Measurements from ENCODE around the gene C2orf49.

The C2orf49 gene

DNA sequence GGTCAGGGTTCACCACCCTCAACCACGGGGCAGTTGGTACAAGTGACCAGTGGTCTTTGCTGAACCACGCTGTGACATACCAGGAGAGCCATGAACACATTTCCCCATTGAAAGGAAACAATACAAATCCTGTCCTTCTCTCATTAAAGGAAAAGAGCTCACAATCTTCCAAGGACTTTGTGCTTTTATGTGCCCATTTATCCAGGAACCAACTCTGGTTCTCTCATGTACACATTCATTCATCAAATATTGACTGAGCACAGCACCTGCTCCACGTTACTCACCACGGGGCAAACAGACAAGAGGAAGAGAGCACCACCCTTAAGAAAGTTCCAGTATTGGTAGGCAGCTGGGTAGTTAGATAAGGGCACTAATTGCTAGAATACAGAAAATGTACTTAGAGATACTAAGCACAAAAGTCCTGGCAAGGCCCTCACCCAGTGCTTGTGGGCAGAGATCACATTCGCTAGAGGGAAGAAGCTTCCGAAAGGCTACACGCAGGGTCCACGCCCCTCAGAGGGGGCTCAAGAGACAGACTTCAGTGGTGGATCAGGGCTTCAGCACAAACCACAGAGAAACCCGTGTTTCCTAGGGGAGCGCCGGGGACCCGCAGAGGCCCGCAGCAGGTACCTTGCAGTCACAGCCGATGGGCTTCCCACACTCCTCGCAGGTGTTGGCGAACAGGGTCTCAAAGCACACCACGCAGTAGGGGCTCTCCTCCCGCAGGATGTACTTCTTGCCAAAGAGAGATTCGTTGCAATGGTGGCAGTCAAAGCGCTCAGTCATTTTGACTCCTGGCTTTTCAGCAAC lies 48.6 kb downstream of the C2orf49 start:
- DNase-seq = no peak

- DNase-seq = no peak
Observed at GRCh38 chr2:105387225-105387624, 49.9 kb downstream of the C2orf49 start.

- no peak for DNase-seq
Observed at GRCh38 chr2:105388971-105389381, 51.6 kb downstream of the C2orf49 start.

DNA sequence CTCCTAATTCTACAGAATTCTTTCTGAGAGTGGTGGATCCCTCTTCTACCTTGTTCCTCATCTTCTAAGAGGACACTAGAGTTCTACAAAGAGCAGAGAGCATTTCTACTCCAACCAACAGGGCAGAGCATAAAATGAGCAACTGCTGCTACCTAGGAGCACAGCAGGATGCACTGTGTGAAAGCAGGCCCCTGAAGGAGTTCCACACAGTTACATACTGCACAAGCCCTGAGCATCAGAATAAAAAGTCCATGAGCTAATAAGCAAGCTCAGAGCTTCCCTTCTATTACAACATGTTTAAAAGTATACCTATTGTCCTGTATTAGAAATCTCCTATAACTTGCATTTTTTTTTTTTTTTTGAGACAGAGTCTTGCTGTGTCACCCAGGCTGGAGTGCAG lies 53.1 kb downstream of the C2orf49 start:
- no peak for DNase-seq

GRCh38 chr2:105391058-105391627 lies 53.8 kb downstream of the C2orf49 start:
- no peak for DNase-seq

DNA sequence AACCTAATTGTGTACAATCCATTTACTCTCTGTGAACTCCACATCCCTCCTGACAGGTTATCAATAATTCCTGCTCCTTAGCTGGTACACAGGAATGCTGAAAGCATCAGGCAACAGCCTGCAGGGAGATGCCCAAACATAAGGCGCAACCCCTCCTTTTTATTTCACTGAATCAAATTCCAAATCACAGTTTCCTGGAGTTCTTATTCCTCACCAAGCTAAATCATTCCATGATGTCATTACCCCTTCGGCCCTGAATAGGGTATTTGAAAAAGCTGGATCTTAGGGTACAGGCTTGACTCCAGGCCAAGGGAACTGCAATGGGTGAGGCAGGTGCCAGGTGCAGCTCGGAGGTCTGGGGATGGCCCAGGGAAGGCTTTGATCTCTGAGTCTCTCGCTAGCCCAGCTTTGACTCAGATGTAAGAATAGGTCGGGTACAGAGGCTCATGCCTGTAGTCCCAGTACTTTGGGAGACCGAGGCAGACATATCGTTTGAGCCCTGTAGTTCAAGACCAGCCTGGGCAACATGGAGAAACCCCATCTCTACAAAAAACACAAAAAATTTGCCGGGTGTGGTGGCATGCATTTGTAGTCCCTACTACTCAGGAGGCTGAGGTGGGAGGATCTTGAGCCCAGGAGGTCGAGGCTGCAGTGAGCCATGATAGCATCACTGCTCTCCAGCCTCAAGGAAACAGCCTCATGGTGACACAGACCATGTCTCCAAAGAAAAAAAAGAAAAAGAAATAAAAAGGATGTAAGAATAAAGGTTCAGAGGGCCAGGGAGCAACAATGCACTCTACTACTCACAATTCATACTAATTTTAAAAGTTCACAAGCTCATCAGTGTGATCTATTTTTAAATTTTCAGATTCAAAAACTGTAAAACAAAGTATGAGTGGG lies 54.7 kb downstream of the C2orf49 start:
- no peak for DNase-seq

- DNase-seq = no peak
Observed at GRCh38 chr2:105393373-105394055, 56.2 kb downstream of the C2orf49 start.

GRCh38 chr2:105394951-105395611 lies 57.7 kb downstream of the C2orf49 start:
- no peak for DNase-seq

DNA sequence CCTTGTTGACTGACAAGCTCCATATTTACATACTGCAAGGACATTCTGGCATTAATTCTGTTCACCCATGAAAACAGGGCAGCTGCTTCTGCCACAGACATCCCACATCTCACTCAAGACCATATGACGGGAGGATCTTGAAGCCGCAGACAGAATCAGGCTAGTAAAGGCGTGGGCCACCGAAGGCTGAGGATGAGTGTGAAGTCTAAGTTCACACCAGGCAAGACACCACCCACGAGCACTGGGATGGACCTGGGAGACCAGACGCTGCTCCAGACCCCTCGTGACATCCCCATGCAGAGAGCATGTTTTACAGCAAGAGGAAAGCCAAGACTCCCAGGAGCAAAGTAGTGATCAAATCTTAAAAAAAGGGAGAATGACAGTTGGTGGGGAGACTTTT lies 58.4 kb downstream of the C2orf49 start:
- no peak for DNase-seq

- peak; percentile 55 for DNase-seq
Observed at GRCh38 chr2:105396254-105397024, 59.1 kb downstream of the C2orf49 start.

DNA sequence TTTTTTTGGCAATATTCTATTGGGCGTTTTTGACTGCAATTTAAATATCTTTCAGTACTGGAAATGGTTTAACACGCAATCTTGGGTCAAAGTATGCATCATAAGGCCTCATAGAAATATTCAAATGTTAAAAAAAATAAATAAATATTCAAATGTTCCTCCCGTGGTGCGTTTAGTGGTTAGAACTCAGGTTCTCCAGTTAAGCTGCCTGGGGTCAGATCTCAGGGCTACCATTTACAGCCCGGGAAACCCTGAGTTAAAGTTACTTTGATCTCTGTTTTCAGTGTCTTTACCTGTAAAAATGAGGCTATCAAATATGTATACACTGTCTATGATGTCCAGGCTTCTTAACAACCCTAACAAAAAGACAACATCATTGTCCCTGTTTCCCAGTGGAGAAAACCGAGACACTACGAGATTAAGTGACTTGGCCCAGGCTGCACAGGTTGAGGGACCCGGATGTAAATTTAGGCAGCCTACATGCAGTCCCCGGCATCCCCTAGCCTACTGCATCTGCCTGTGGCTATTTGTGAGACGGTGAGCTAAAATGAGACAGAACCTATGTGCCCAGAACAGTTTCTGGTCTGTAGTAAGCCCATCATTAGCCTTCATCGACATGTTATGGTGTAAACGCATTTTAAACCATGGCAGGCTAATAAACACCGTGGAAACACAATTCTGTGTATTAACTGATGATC lies 59.8 kb downstream of the C2orf49 start:
- DNase-seq = no peak

- no peak for DNase-seq
Observed at GRCh38 chr2:105397953-105398335, 60.6 kb downstream of the C2orf49 start.

GRCh38 chr2:105398336-105399206 lies 61.2 kb downstream of the C2orf49 start, which contains the start of gene FHL2:
Gene FHL2 (minus strand): TSS chr2:105399051. CDS start chr2:105386516, 12,535 bp downstream.
- peak; percentile 70 for DNase-seq

Data from activated CD8-positive, alpha-beta memory T cell treated with anti-CD3 and anti-CD28 coated beads, Interleukin-2, amount 50 U/mL, for 4 hours (primary cell).